Measurements from ENCODE around the gene HPSE. TPM values are rescaled to one million over a fixed set of nuclear protein-coding genes. Genes with fewer than 3 reads are reported as not detected.

HPSE gene
- total and polyA plus RNA-seq, 2 donors (not counting 3 experiments of a cell fraction or from before 2014, with no cell fraction given) = 3.5 to 7.0 TPM

- Histone ChIP-seq H3K9ac (replicated peaks; ENCODE audit: extremely low read depth, insufficient read depth, low read length) (no peak overlapping the region), H3K4me2 (ENCODE audit: insufficient read depth, low read length) (no peak overlapping the region), H3K79me2 (ENCODE audit: control insufficient read depth, insufficient read depth, low read length) (no peaks in the 10 kb centered on the region), H2AFZ (ENCODE audit: low read depth, low read length) (no peak overlapping the region), H3K9me1 (replicated peaks; ENCODE audit: control insufficient read depth, extremely low read depth, insufficient read depth, low read length) (no peaks in the 10 kb centered on the region), H3K27ac (ENCODE audit: insufficient read depth, low read depth, low read length) (no peak overlapping the region), H4K20me1 (replicated peaks; ENCODE audit: control insufficient read depth, extremely low read depth, insufficient read depth, low read length) (no peaks in the 10 kb centered on the region), H3K4me1 (ENCODE audit: control insufficient read depth, extremely low read depth, insufficient read depth, low read length) (no peaks in the 10 kb centered on the region), H3K27me3 (ENCODE audit: control insufficient read depth in 2 of 2, insufficient read depth in 2 of 2, low read length in 2 of 2) (no peaks in the 10 kb centered on the region), H3K4me3 (replicated peaks in 1 of 3; ENCODE audit: insufficient read depth in 1 of 3, low read depth in 1 of 3, low read length in 3 of 3) (no peak overlapping the region), H3K36me3 (ENCODE audit: control insufficient read depth in 2 of 2, extremely low read depth in 1 of 2, insufficient read depth in 2 of 2, low read length in 2 of 2) (no peaks in the 10 kb centered on the region), H3K9me3 (replicated peaks; ENCODE audit: control insufficient read depth, insufficient read depth, low read length) (no peaks in the 10 kb centered on the region)
- intact Hi-C loops (cut with micrococcal nuclease) = no loop called here
- ChIA-PET POLR2A (interaction anchor here (0.6 kb wide), 1 partner anchor 24 kb away, joined by 3 read pairs; no protein-coding TSS in a partner anchor), CTCF (interaction anchor here (0.8 to 1.2 kb wide), 2 partner anchors 9 to 35 kb away, joined by 3 to 4 read pairs; no protein-coding TSS in a partner anchor)
- DNase-seq (ENCODE audit: low read depth, low spot score) (no peak), FAIRE-seq (no peak)
- dilution Hi-C loops (cut with MboI; ENCODE audit: extremely low pct_ligation_motif_present, low sequenced_read_pairs) = no loop called here
- BruUV-seq (replicated peaks) = no TSS peak
- TF ChIP-seq, protein P1, sequence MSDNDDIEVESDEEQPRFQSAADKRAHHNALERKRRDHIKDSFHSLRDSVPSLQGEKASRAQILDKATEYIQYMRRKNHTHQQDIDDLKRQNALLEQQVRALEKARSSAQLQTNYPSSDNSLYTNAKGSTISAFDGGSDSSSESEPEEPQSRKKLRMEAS (IDR thresholded peaks at IDR 0.05; ENCODE audit: insufficient read depth, insufficient read length) = no peak
- TF ChIP-seq JUN (IDR thresholded peaks at IDR 0.05; ENCODE audit: borderline replicate concordance, insufficient read depth, insufficient read length, low read depth) (no peak), FOS (IDR thresholded peaks at IDR 0.05; ENCODE audit: borderline replicate concordance, insufficient read depth, low read length) (no peak), MYC (IDR thresholded peaks at IDR 0.05; ENCODE audit: low read depth, low read length) (no peak), EZH2 (IDR thresholded peaks at IDR 0.05; ENCODE audit: borderline replicate concordance, low read depth, low read length, severe bottlenecking) (no peak), CTCF (IDR thresholded peaks at IDR 0.05; ENCODE audit: extremely low read depth in 1 of 2, insufficient read depth in 1 of 2, low read depth in 1 of 2, low read length in 2 of 2) (no peak), POLR2AphosphoS5 (IDR thresholded peaks at IDR 0.05; ENCODE audit: insufficient read depth, low read depth, low read length) (no peak), POLR2A (IDR thresholded peaks at IDR 0.05; ENCODE audit: low read depth, low read length) (no peak), GATA2 (IDR thresholded peaks at IDR 0.05; ENCODE audit: insufficient read depth, insufficient read length, low read depth, low read length) (no peak)
These were observed 29.7 kb upstream of the HPSE start for GRCh38 chr4:83364312-83364711.
